A549 (cell line): Measurements from ENCODE around the gene VDAC2. TPM values are rescaled to one million over a fixed set of nuclear protein-coding genes. Genes with fewer than 3 reads are reported as not detected.

ENCODE experiments used
- ATAC-seq, 2 experiments: fragments of 200-7000 bp in 1 of 2; fragments of >200 bp in 1 of 2; cut with Nextera tagmentation in 1 of 2; cut with Tn5 transposase in 1 of 2; 3 replicates each; pipeline versions ENCODE4 v1.8.0 to v1.9.1; 2018 to 2020; ENCODE audit warnings: mild to moderate bottlenecking in 1 of 2, moderate library complexity in 1 of 2
- CTCF ChIA-PET: fragments of 300-600 bp; sonication (Branson Sonifier 250); formaldehyde crosslinking; extraction: SDS; loops from one replicate; lab custom pipeline; 2021; ENCODE audit warnings: antibody characterized with exemption, inconsistent platforms; lab: Yijun Ruan, JAX
- POLR2A ChIA-PET: fragments of 350-600 bp; formaldehyde crosslinking; extraction: SDS; loops from one replicate; lab custom pipeline; 2021; ENCODE audit warnings: antibody characterized with exemption, inconsistent platforms; lab: Yijun Ruan, JAX
- DNase-seq, 2 experiments: peaks; one replicate each; pipeline versions ENCODE4 v3.0.0 to v3.0.0-alpha.2; 2011 to 2016; ENCODE audit warnings: low read depth in 1 of 2, low spot score in 1 of 2
- FAIRE-seq: peaks from 2 replicates; lab custom pipeline; 2011; peaks lifted over from hg19 to GRCh38; lab: Jason Lieb, UNC
- H3K27ac ChIP-seq, 2 experiments: fragments of >200 bp; sonication (Bioruptor Twin); formaldehyde crosslinking; 3 replicates each; pipeline ENCODE4 v1.5.1; 2016 to 2017
- H3K4me1 ChIP-seq: fragments of >200 bp; sonication (Bioruptor Twin); formaldehyde crosslinking; 3 replicates; pipeline ENCODE4 v1.6.1; 2016
- H3K4me2 ChIP-seq: fragments of >200 bp; sonication (Bioruptor Twin); formaldehyde crosslinking; 3 replicates; pipeline ENCODE4 v1.6.1; 2016
- H3K4me3 ChIP-seq: fragments of >200 bp; sonication (Bioruptor Twin); formaldehyde crosslinking; 3 replicates; pipeline ENCODE4 v1.5.1; 2016
- H3K9me3 ChIP-seq: fragments of >200 bp; sonication (Bioruptor Twin); formaldehyde crosslinking; 3 replicates; pipeline ENCODE4 v1.6.1; 2016
- CBX2 ChIP-seq: fragments of 200-600 bp; sonication (generic); IDR thresholded peaks from 2 replicates; pipeline ENCODE4 v1.6.1; 2016; ENCODE audit warnings: low read depth, mild to moderate bottlenecking, borderline replicate concordance
- CHD4 ChIP-seq: fragments of 200-600 bp; sonication (generic); IDR thresholded peaks from 2 replicates; pipeline ENCODE4 v1.6.1; 2016; ENCODE audit warnings: antibody characterized with exemption, mild to moderate bottlenecking, borderline replicate concordance
- ESRRA ChIP-seq: fragments of 150-350 bp; IDR thresholded peaks from 2 replicates; pipeline ENCODE4 v1.6.1; 2014; ENCODE audit warnings: mild to moderate bottlenecking, low read length, borderline replicate concordance
- FOXS1 ChIP-seq: fragments of 250-450 bp; sonication (Bioruptor Pico); IDR thresholded peaks from 2 replicates; pipeline ENCODE4 v1.5.0; 2020; ENCODE audit warnings: mild to moderate bottlenecking, moderate library complexity
- HOXA7 ChIP-seq: fragments of 250-450 bp; sonication (Bioruptor Pico); IDR thresholded peaks from 2 replicates; pipeline ENCODE4 v1.5.0; 2020; ENCODE audit warnings: mild to moderate bottlenecking, moderate library complexity
- HOXB13 ChIP-seq: fragments of 250-450 bp; sonication (Bioruptor Pico); IDR thresholded peaks from 2 replicates; pipeline ENCODE4 v1.5.0; 2020; ENCODE audit warnings: low read depth, mild to moderate bottlenecking, moderate library complexity
- JUN ChIP-seq, 2 experiments: fragments of >200 bp; sonication (Bioruptor Twin); formaldehyde crosslinking; IDR thresholded peaks; 2 replicates in 1 of 2; 3 replicates in 1 of 2; pipeline ENCODE4 v1.6.1; 2016 to 2017
- KDM5A ChIP-seq: fragments of 200-600 bp; sonication (generic); IDR thresholded peaks from 2 replicates; pipeline ENCODE4 v1.6.1; 2016; ENCODE audit warnings: antibody characterized with exemption, mild to moderate bottlenecking
- MAFK ChIP-seq: fragments of 450-650 bp; IDR thresholded peaks from 2 replicates; pipeline ENCODE4 v1.6.1; 2014; ENCODE audit not compliant: partially characterized antibody
- MAZ ChIP-seq: fragments of 150-350 bp; IDR thresholded peaks from 2 replicates; pipeline ENCODE4 v1.6.1; 2014; ENCODE audit warnings: antibody characterized with exemption, low read depth, low read length, borderline replicate concordance
- MYC ChIP-seq: IDR thresholded peaks from 2 replicates; pipeline ENCODE4 v1.6.1; 2012; ENCODE audit warnings: mild to moderate bottlenecking, inconsistent platforms, low read length, improper control_type of control experiment, borderline replicate concordance
- NPAS2 ChIP-seq: fragments of 250-450 bp; sonication (Bioruptor Pico); IDR thresholded peaks from 2 replicates; pipeline ENCODE4 v1.8.0; 2022; ENCODE audit warnings: mild to moderate bottlenecking, moderate library complexity, borderline replicate concordance
- NR3C1 ChIP-seq: fragments of >200 bp; sonication (Bioruptor Twin); formaldehyde crosslinking; IDR thresholded peaks from 3 replicates; pipeline ENCODE4 v1.6.1; 2017
- PHF8 ChIP-seq: fragments of 200-600 bp; sonication (generic); IDR thresholded peaks from 2 replicates; pipeline ENCODE4 v1.6.1; 2016; ENCODE audit warnings: low read depth, mild to moderate bottlenecking, antibody characterized with exemption, moderate library complexity, borderline replicate concordance
- RAD21 ChIP-seq, 2 experiments: fragments of >200 bp in 1 of 2; sonication (Bioruptor Twin) in 1 of 2; formaldehyde crosslinking in 1 of 2; IDR thresholded peaks in 1 of 2; conservative IDR thresholded peaks in 1 of 2; 2 replicates in 1 of 2; 3 replicates in 1 of 2; pipeline ENCODE4 v1.6.1; 2012 to 2018; ENCODE audit warnings: inconsistent platforms in 1 of 2
- RCOR1 ChIP-seq: fragments of 150-350 bp; IDR thresholded peaks from 2 replicates; pipeline ENCODE4 v1.6.1; 2014; ENCODE audit warnings: antibody characterized with exemption, low read length, low read depth
- RFX5 ChIP-seq: fragments of 450-650 bp; IDR thresholded peaks from 2 replicates; pipeline ENCODE4 v1.7.1; 2014; ENCODE audit warnings: antibody characterized with exemption, mild to moderate bottlenecking, moderate library complexity
- RNF2 ChIP-seq: fragments of 200-600 bp; sonication (generic); IDR thresholded peaks from 2 replicates; pipeline ENCODE4 v1.6.1; 2016; ENCODE audit warnings: low read depth, mild to moderate bottlenecking, antibody characterized with exemption, moderate library complexity, borderline replicate concordance
- SMC3 ChIP-seq: fragments of >200 bp; sonication (Bioruptor Twin); formaldehyde crosslinking; IDR thresholded peaks from 3 replicates; pipeline ENCODE4 v1.6.1; 2018; ENCODE audit warnings: inconsistent platforms
- SREBF2 ChIP-seq: fragments of 450-650 bp; IDR thresholded peaks from 2 replicates; pipeline ENCODE4 v1.6.1; 2014; ENCODE audit warnings: mild to moderate bottlenecking, moderate library complexity
- TFCP2L1 ChIP-seq: fragments of 250-450 bp; sonication (Bioruptor Pico); IDR thresholded peaks from 2 replicates; pipeline ENCODE4 v1.5.0; 2021; ENCODE audit warnings: mild to moderate bottlenecking
- TP53 ChIP-seq: fragments of 250-450 bp; sonication (Bioruptor Pico); IDR thresholded peaks from 2 replicates; pipeline ENCODE4 v1.5.0; 2021; ENCODE audit warnings: mild to moderate bottlenecking, moderate library complexity
- ZFP36 ChIP-seq: fragments of 450-650 bp; IDR thresholded peaks from 2 replicates; pipeline ENCODE4 v1.6.1; 2014; ENCODE audit warnings: borderline replicate concordance; ENCODE audit not compliant: partially characterized antibody
- WGBS: methylation state at CpG from one replicate; pipeline ENCODE4 v1.1.6; 2017; ENCODE audit errors: missing lambda C conversion rate; 5-methylcytosine and 5-hydroxymethylcytosine counted together
- polyA plus RNA-seq, 4 experiments: library from polyadenylated mRNA; depleted of rRNA in 3 of 4; stranded (reverse); fragments of >200 nt; fragmentation: RNase III in 1 of 4; extraction: RNeasy Plus Mini Kit Qiagen cat#74134 plus additional on column Dnase treatment in 1 of 4; gene quantifications; 2 replicates in 3 of 4; 3 replicates in 1 of 4; pipeline ENCODE4 v1.2.3, GENCODE V29; 2011 to 2017
- TF ChIP-seq, protein P1 (sequence below): fragments of 250-450 bp; sonication (Bioruptor Pico); IDR thresholded peaks from 2 replicates; pipeline ENCODE4 v1.5.0; 2020; ENCODE audit warnings: low read depth, mild to moderate bottlenecking, moderate library complexity
- TF ChIP-seq, protein P2 (sequence below): fragments of >200 bp; sonication (Bioruptor Twin); formaldehyde crosslinking; IDR thresholded peaks from 3 replicates; pipeline ENCODE4 v1.6.1; 2016
- TF ChIP-seq, protein P3 (sequence below): fragments of 200-600 bp; sonication (generic); IDR thresholded peaks from 2 replicates; pipeline ENCODE4 v1.6.1; 2016; ENCODE audit warnings: antibody characterized with exemption, mild to moderate bottlenecking, moderate library complexity
- TF ChIP-seq, protein P4 (sequence below): IDR thresholded peaks from 2 replicates; pipeline ENCODE4 v1.6.1; 2012
- TF ChIP-seq, protein P5 (sequence below): IDR thresholded peaks from 2 replicates; pipeline ENCODE4 v1.6.1; 2012; ENCODE audit warnings: low read depth, borderline replicate concordance

Gene VDAC2
- polyA plus RNA-seq, 2 of the 4 experiments (the other 2 are of a cell fraction), result 273 to 285 TPM

DNA sequence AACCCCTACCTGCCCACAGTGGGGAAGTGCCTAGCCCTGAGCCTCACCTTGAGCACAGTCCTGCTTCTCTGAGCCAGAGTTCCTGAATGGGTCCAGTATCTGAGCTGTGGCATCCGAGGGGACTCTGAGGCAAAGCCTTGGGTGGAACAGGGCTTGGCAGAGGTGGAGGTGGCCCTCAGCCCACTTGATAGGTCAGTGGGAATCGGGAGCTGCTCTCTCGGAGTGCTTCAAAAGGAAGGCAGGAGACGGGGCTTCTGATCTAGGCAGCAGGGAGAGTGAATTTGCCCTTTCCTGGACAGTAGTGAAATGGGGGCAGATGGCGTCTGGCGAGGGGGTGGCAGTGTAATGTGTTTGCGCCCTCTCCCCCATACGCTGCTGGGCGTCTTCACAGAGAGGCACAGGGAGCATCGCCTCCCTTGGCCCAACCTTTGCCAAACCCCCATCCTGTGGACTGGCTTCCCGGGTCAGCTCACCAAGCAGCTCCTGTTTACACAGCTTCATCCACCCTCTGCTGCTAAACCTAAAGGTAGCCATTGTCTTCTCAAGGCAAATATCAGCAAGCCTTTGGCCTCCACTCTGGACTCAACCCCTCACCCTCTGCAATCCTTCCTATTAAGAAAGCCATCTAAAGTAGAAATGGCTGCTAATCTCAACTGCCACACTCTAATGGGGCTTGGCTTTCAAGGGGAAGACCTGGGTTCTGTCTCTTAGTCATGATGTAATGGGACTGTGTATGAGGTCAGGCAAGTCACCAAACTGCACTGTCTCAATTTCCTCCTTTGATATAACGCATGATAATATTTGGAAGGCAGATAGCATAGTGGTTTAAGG is 21.1 kb upstream of the VDAC2 start:
- 87% methylated on average over 12 of the region's 12 CpGs for WGBS
- Histone ChIP-seq H3K4me2 (no peak overlapping the region), H3K4me1 (peaks cover 87% of the 10 kb centered on the region), H3K27ac (peak overlapping the region; percentile 90 to 95), H3K4me3 (no peak overlapping the region), H3K9me3 (no peaks in the 10 kb centered on the region)
- POLR2A ChIA-PET, result interaction anchor here (3.9 kb wide), 1 partner anchor 21 kb away, joined by 25 read pairs; the partner anchor contains the start of gene VDAC2
- DNase-seq (no peak), ATAC-seq (no peak), FAIRE-seq (no peak)
- no peak for TF ChIP-seq KDM5A
- TF ChIP-seq, protein P1, sequence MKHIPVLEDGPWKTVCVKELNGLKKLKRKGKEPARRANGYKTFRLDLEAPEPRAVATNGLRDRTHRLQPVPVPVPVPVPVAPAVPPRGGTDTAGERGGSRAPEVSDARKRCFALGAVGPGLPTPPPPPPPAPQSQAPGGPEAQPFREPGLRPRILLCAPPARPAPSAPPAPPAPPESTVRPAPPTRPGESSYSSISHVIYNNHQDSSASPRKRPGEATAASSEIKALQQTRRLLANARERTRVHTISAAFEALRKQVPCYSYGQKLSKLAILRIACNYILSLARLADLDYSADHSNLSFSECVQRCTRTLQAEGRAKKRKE, result no peak
- no peak for TF ChIP-seq ESRRA
- no peak for TF ChIP-seq NPAS2 (CRISPR knock-in tag)
- no peak for TF ChIP-seq RNF2
- no peak for TF ChIP-seq CBX2
- TF ChIP-seq RAD21 (conservative IDR thresholded peaks at IDR 0.05 in 1 of 2, IDR thresholded peaks at IDR 0.05 in 1 of 2), result no peak
- TF ChIP-seq, protein P2, sequence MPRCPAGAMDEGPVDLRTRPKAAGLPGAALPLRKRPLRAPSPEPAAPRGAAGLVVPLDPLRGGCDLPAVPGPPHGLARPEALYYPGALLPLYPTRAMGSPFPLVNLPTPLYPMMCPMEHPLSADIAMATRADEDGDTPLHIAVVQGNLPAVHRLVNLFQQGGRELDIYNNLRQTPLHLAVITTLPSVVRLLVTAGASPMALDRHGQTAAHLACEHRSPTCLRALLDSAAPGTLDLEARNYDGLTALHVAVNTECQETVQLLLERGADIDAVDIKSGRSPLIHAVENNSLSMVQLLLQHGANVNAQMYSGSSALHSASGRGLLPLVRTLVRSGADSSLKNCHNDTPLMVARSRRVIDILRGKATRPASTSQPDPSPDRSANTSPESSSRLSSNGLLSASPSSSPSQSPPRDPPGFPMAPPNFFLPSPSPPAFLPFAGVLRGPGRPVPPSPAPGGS, result no peak
- TF ChIP-seq SMC3, result no peak
- TF ChIP-seq HOXB13 (CRISPR knock-in tag), result no peak
- no peak for TF ChIP-seq HOXA7 (CRISPR knock-in tag)
- TF ChIP-seq SREBF2, result no peak
- TF ChIP-seq MAFK, result no peak
- TF ChIP-seq PHF8, result no peak
- TF ChIP-seq ZFP36, result no peak
- CTCF ChIA-PET, result interaction anchor here (0.8 to 18.0 kb wide), 6 partner anchors 10 to 41 kb away, joined by 3 to 479 read pairs (median 4); partner anchors contain the start of genes COMTD1 and VDAC2

DNA sequence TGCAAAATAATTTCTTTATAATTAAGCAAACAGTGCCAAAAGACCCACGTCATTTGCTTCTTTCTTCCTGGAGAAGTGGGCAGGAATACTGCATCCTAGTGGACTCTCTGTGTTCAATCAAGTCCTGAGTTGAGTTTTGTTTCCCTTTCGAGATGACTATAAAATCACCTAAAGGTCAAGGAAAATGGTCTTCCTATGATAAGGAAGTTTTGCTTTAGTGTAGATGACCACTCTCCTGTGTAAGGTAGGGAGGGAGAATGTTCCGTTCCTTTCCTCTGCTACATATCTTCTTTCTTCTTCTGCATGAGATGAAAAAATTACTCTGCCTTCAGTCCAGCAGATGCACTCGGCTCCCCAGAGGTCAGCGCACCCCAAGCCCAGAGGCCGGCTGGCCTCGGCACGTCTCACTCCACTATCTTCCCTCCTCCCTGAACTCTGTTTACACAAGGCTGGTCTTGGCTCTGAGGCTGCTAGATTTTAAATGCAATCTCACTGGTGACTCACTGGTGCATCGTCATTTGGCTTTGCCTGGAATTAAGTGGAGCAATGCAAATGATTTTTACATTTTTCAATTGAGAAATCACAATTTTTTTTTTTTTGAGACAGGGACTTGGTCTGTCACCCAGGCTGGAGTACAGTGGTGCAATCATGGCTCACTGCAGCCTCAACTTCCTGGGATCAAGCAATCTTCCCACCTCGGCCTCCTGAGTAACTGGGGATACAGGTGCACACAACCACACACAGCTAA is 18.6 kb upstream of the VDAC2 start:
- POLR2A ChIA-PET, result interaction anchor here (0.6 to 3.9 kb wide), 3 partner anchors 18 to 46 kb away, joined by 3 to 25 read pairs (median 3); partner anchors contain the start of gene VDAC2
- peaks cover 84% of the 10 kb centered on the region for H3K4me1 ChIP-seq
- CTCF ChIA-PET, result interaction anchor here (0.7 to 18.0 kb wide), 6 partner anchors 8 to 52 kb away, joined by 3 to 479 read pairs (median 24); partner anchors contain the start of genes COMTD1 and VDAC2
- H3K27ac ChIP-seq, result peak overlapping the region; percentile 90 to 95
- ATAC-seq, result peak; percentile 95 to 98
- 3% methylated on average over 10 of the region's 10 CpGs for WGBS
- peak overlapping the region; percentile 17; the same call in 2 of the 3 replicates for H3K4me3 ChIP-seq
- FAIRE-seq, result peak; percentile 18
- peak; percentile 84 to 97 for DNase-seq
- H3K9me3 ChIP-seq, result no peaks in the 10 kb centered on the region
- H3K4me2 ChIP-seq, result peak overlapping the region; percentile 79
- TF ChIP-seq MAZ (no peak), HOXB13 (CRISPR knock-in tag) (peak; percentile 17; the same call in 1 of the 2 replicates), MYC (no peak), KDM5A (no peak), JUN (IDR thresholded peaks at IDR 0.05) (peak; percentile 86; a peak in 4 of 5 replicates), TP53 (CRISPR knock-in tag) (no peak), RAD21 (conservative IDR thresholded peaks at IDR 0.05 in 1 of 2, IDR thresholded peaks at IDR 0.05 in 1 of 2) (peak in 1 of 2 experiments; percentile 18; a peak in 1 of 5 replicates), RCOR1 (no peak), RFX5 (no peak), TFCP2L1 (no peak), CHD4 (no peak), FOXS1 (CRISPR knock-in tag) (no peak), NR3C1 (no peak)
- TF ChIP-seq, protein P3, sequence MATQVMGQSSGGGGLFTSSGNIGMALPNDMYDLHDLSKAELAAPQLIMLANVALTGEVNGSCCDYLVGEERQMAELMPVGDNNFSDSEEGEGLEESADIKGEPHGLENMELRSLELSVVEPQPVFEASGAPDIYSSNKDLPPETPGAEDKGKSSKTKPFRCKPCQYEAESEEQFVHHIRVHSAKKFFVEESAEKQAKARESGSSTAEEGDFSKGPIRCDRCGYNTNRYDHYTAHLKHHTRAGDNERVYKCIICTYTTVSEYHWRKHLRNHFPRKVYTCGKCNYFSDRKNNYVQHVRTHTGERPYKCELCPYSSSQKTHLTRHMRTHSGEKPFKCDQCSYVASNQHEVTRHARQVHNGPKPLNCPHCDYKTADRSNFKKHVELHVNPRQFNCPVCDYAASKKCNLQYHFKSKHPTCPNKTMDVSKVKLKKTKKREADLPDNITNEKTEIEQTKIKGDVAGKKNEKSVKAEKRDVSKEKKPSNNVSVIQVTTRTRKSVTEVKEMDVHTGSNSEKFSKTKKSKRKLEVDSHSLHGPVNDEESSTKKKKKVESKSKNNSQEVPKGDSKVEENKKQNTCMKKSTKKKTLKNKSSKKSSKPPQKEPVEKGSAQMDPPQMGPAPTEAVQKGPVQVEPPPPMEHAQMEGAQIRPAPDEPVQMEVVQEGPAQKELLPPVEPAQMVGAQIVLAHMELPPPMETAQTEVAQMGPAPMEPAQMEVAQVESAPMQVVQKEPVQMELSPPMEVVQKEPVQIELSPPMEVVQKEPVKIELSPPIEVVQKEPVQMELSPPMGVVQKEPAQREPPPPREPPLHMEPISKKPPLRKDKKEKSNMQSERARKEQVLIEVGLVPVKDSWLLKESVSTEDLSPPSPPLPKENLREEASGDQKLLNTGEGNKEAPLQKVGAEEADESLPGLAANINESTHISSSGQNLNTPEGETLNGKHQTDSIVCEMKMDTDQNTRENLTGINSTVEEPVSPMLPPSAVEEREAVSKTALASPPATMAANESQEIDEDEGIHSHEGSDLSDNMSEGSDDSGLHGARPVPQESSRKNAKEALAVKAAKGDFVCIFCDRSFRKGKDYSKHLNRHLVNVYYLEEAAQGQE, result no peak
- TF ChIP-seq, protein P4, sequence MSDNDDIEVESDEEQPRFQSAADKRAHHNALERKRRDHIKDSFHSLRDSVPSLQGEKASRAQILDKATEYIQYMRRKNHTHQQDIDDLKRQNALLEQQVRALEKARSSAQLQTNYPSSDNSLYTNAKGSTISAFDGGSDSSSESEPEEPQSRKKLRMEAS, result peak; percentile 81
- TF ChIP-seq, protein P5, sequence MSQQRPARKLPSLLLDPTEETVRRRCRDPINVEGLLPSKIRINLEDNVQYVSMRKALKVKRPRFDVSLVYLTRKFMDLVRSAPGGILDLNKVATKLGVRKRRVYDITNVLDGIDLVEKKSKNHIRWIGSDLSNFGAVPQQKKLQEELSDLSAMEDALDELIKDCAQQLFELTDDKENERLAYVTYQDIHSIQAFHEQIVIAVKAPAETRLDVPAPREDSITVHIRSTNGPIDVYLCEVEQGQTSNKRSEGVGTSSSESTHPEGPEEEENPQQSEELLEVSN, result no peak
